ENCODE measurements around the gene NR5A2. TPM values are rescaled to one million over a fixed set of nuclear protein-coding genes. Genes with fewer than 3 reads are reported as not detected.

Gene NR5A2
- total RNA-seq, 2 donors from 2014 or later: 45.5 to 65.9 TPM

DNA sequence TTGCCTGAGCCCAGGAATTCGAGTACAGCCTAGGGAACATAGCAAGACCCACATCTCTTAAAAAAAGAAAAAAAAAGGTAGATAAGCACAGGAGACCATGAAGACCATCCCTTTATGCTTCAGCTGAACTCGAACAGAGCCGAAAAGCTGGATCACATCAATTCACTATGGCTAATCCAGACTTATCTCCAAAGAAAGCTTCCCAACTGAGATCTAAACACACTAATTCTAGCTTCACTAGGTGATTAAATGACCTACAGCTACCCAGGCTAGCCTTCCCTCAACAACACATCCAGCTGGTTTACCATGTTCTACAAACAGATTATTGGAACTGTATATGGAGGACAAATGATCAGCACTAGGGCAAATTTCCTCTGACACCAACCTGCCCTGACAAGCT, 44.0 kb upstream of the NR5A2 start:
- intact Hi-C loops (cut with DNase I): no loop called here
- DNase-seq: no peak
- Histone ChIP-seq H3K4me3 (no peak overlapping the region), H3K36me3 (no peaks in the 10 kb centered on the region), H3K4me1 (no peaks in the 10 kb centered on the region), H3K9me3 (no peaks in the 10 kb centered on the region), H3K9ac (ENCODE audit: low read depth in 2 of 2, low read length in 2 of 2) (no peak overlapping the region), H3K27ac (no peak overlapping the region), H3K27me3 (no peaks in the 10 kb centered on the region)
- TF ChIP-seq CTCF (IDR thresholded peaks at IDR 0.05): no peak

DNA sequence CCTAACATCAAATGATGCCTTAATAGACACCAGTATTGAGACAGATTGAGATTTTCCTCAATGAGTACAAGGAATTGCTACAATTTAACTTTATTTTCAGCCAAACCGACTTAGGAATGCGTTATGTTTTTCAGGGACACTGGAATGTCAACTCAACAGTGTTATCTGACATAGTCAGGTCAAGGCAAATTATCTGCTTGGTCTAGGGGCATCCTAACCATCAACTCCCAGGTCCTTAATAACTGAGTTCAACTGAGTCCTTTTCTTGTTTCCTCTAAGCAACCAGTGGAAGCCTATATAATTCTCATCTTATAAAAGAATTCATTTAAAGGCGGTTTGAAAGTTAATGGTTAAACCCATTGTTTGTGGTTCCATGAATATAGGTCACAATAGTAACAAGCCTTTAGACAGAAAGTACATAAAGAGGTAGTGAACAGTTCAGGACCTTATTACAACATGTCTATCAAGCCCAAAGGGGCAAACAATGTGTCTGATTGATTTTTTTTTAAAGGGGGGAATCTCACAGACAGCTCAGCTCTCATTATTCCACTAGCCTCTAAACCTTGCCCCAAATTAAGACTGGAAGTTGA, 32.3 kb upstream of the NR5A2 start:
- H3K36me3 ChIP-seq: no peaks in the 10 kb centered on the region
- no peaks in the 10 kb centered on the region for H3K9me3 ChIP-seq
- H3K27me3 ChIP-seq: no peaks in the 10 kb centered on the region
- no peak overlapping the region for H3K4me3 ChIP-seq
- no peak for DNase-seq
- no peak overlapping the region for H3K27ac ChIP-seq
- H3K4me1 ChIP-seq: no peaks in the 10 kb centered on the region
- TF ChIP-seq CTCF (IDR thresholded peaks at IDR 0.05): no peak
- intact Hi-C loops (cut with DNase I): no loop called here
- no peak overlapping the region for H3K9ac ChIP-seq (ENCODE audit: low read depth in 2 of 2, low read length in 2 of 2)

DNA sequence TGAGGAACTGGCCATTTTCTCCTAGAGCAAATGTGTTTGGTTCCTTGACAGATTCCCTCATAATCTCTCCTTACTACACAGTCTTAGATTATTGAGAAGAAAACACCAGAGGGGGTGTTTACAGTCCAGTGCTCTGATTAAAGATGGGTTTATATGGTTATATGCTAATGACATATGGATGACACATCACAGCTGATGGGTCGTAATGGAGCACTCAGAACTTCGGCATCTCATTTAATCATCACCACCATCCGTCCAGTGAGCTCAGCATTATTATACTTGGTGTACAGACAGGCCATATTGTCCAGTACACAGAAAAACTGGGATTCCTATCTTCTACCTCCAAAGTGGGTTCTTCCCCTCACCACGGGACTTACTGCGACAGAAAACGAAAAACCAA, 22.3 kb upstream of the NR5A2 start:
- no peak for DNase-seq
- no peak for TF ChIP-seq CTCF (IDR thresholded peaks at IDR 0.05)

GRCh38 chr1:200006711-200007110, 20.8 kb upstream of the NR5A2 start:
- no peak for DNase-seq
- Histone ChIP-seq H3K9ac (ENCODE audit: low read depth in 2 of 2, low read length in 2 of 2) (no peak overlapping the region), H3K4me1 (no peaks in the 10 kb centered on the region), H3K4me3 (no peak overlapping the region), H3K36me3 (no peaks in the 10 kb centered on the region), H3K27me3 (no peaks in the 10 kb centered on the region), H3K27ac (no peak overlapping the region), H3K9me3 (no peaks in the 10 kb centered on the region)
- intact Hi-C loops (cut with DNase I): no loop called here
- no peak for TF ChIP-seq CTCF (IDR thresholded peaks at IDR 0.05)

More for the DNA sequence above, 22.3 kb upstream of the NR5A2 start:
- Histone ChIP-seq H3K27ac (no peak overlapping the region), H3K9ac (ENCODE audit: low read depth in 2 of 2, low read length in 2 of 2) (no peak overlapping the region), H3K27me3 (no peaks in the 10 kb centered on the region), H3K4me1 (no peaks in the 10 kb centered on the region), H3K9me3 (no peaks in the 10 kb centered on the region), H3K36me3 (no peaks in the 10 kb centered on the region), H3K4me3 (no peak overlapping the region)
- intact Hi-C loops (cut with DNase I): no loop called here

DNA sequence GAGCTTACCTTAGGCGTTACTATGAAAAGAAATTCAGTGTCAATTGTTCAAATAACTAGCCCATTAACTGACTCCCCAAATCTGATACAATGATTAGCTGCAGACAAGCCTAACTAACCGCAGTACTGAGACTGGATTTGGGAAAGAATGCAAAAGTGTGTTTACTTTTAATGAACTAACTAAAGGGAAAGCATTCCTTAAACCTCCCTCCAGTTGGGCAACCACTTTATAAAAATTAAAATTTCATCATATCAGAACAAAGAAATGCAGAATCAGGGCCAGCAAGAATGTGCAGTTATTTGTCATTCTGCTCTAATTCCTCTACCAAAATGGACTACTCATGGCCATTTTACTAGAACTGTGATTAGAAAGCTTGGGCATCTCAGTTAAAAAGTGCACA, 11.7 kb upstream of the NR5A2 start:
- Histone ChIP-seq H3K27ac (no peak overlapping the region), H3K36me3 (no peaks in the 10 kb centered on the region), H3K4me1 (no peaks in the 10 kb centered on the region), H3K4me3 (no peak overlapping the region), H3K9ac (ENCODE audit: low read depth in 2 of 2, low read length in 2 of 2) (no peak overlapping the region), H3K9me3 (no peaks in the 10 kb centered on the region), H3K27me3 (no peaks in the 10 kb centered on the region)
- TF ChIP-seq CTCF (IDR thresholded peaks at IDR 0.05): no peak
- no peak for DNase-seq
- intact Hi-C loops (cut with DNase I): no loop called here

Measured in colonic mucosa (tissue), 4 donors.